ENCODE results near the gene C11orf98. TPM values are rescaled to one million over a fixed set of nuclear protein-coding genes. Genes with fewer than 3 reads are reported as not detected.
A peak's percentile ranks its signal among the peaks of the same experiment; 100 is the strongest.
"Not testable (repeated sequence)": the region's sequence is repeated elsewhere in the genome, so short reads cannot be mapped to it uniquely, and the experiment has no call there.

Gene C11orf98
- total RNA-seq, 1 donor from 2014 or later: 31.1 TPM

DNA sequence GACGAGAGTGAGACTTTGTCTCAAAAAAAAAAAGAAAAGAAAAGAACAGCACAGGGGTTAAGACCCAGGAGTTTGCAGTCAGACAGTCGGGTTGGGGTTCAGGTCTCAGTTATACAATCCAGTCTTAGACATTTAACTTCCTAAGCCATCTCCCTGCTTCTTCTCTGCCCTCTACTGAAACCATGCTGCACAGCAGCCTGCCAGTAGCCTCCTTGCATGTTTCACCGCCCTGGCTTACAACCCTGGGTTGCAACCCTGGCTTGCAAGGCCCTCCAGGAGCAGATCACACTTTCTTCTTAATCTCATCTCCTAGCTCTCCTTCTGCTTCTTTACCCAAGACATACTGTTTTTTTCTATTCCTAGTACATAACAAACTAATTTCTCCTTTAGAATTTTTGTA lies 37.3 kb downstream of the C11orf98 start:
- Histone ChIP-seq H3K27ac (replicated peaks) (no peak overlapping the region), H3K4me3 (no peak overlapping the region), H3K36me3 (peaks cover 78% of the 10 kb centered on the region), H3K9me3 (replicated peaks) (no peaks in the 10 kb centered on the region), H3K4me1 (peaks cover under 1% of the 10 kb centered on the region), H3K27me3 (ENCODE audit: low read depth) (no peaks in the 10 kb centered on the region)
- DNase-seq: no peak
- TF ChIP-seq, protein P1, sequence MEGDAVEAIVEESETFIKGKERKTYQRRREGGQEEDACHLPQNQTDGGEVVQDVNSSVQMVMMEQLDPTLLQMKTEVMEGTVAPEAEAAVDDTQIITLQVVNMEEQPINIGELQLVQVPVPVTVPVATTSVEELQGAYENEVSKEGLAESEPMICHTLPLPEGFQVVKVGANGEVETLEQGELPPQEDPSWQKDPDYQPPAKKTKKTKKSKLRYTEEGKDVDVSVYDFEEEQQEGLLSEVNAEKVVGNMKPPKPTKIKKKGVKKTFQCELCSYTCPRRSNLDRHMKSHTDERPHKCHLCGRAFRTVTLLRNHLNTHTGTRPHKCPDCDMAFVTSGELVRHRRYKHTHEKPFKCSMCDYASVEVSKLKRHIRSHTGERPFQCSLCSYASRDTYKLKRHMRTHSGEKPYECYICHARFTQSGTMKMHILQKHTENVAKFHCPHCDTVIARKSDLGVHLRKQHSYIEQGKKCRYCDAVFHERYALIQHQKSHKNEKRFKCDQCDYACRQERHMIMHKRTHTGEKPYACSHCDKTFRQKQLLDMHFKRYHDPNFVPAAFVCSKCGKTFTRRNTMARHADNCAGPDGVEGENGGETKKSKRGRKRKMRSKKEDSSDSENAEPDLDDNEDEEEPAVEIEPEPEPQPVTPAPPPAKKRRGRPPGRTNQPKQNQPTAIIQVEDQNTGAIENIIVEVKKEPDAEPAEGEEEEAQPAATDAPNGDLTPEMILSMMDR (IDR thresholded peaks at IDR 0.05; ENCODE audit: borderline replicate concordance): no peak
- intact Hi-C loops (cut with micrococcal nuclease): no loop called here

DNA sequence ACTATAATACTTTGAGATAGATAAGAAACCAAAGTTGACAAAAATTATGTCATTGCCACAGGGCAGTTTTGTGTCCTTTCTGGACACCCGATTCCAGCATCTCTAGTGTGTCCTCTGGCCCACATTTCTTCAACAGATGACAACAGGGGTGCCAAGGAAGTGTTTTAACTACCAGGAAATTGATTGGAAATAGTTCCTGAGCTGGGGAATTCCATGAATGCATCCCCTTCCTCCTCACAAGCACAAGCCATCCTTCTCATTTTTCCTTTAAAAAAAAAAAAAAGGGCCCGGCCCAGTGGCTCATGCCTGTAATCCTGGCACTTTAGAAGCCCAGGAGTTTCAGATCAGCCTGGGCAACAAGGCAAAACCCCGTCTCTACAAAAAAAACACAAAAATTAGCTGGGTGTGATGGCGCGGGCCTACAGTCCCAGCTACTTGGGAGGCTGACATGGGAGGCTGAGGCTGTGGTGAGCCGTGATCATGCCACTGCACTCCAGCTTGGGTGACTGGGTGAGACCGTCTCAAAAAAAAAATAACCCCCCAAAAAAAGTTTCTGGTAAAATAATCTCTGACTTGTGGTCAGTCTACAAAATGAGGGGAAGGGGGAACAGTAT lies 42.4 kb downstream of the C11orf98 start:
- peaks cover 27% of the 10 kb centered on the region for H3K36me3 ChIP-seq
- no peaks in the 10 kb centered on the region for H3K27me3 ChIP-seq (ENCODE audit: low read depth)
- no peaks in the 10 kb centered on the region for H3K9me3 ChIP-seq (replicated peaks)
- TF ChIP-seq, protein P1 (IDR thresholded peaks at IDR 0.05; ENCODE audit: borderline replicate concordance): no peak
- H3K4me3 ChIP-seq: peak overlapping the region; percentile 83
- intact Hi-C loops (cut with micrococcal nuclease): no loop called here
- H3K4me1 ChIP-seq: peaks cover 29% of the 10 kb centered on the region
- DNase-seq: no peak
- peak overlapping the region; percentile 91 for H3K27ac ChIP-seq (replicated peaks)

- DNase-seq: peak; percentile 98
- Histone ChIP-seq H3K4me1 (peaks cover 29% of the 10 kb centered on the region), H3K27ac (replicated peaks) (peak within 1 kb of the TSS; percentile 91), H3K36me3 (peaks cover 28% of the 10 kb centered on the region), H3K4me3 (peak within 1 kb of the TSS; percentile 83), H3K9me3 (replicated peaks) (no peaks in the 10 kb centered on the region), H3K27me3 (ENCODE audit: low read depth) (no peaks in the 10 kb centered on the region)
- TF ChIP-seq, protein P1 (IDR thresholded peaks at IDR 0.05; ENCODE audit: borderline replicate concordance): peak; percentile 25
- intact Hi-C loops (cut with micrococcal nuclease): no loop called here
These were observed 43.2 kb downstream of the C11orf98 start, which contains the start of gene B3GAT3 for GRCh38 chr11:62621567-62622470. TSS of gene B3GAT3 (minus strand) at chr11:62621986. CDS start at chr11:62621947, 39 bp downstream.

GRCh38 chr11:62621027-62621566 lies 43.9 kb downstream of the C11orf98 start:
- no peaks in the 10 kb centered on the region for H3K9me3 ChIP-seq (replicated peaks)
- peak overlapping the region; percentile 91 for H3K27ac ChIP-seq (replicated peaks)
- TF ChIP-seq, protein P1 (IDR thresholded peaks at IDR 0.05; ENCODE audit: borderline replicate concordance): no peak
- no peaks in the 10 kb centered on the region for H3K27me3 ChIP-seq (ENCODE audit: low read depth)
- intact Hi-C loops (cut with micrococcal nuclease): no loop called here
- H3K36me3 ChIP-seq: peaks cover 28% of the 10 kb centered on the region
- peaks cover 29% of the 10 kb centered on the region for H3K4me1 ChIP-seq
- H3K4me3 ChIP-seq: peak overlapping the region; percentile 83
- no peak for DNase-seq

DNA sequence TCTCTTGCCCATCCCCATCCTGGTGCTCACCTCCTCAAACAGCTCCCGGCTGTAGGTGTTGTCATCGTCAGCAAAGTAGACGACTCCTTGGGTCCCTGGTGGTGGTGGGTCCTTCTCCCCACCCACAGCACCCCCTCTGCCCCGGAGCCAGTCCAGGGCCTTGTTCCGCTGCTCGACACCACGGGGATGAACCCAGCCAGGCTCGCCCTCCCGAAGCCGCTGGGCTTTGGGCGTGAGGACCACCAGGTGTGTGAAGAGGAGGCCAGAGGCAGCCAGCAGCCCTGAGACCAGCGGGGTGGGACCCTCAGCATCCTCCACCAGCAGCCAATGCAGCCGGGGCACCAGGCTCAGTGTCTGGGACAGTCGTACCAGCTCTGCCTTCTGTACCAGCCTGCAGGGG lies 48.1 kb downstream of the C11orf98 start:
- H3K27me3 ChIP-seq (ENCODE audit: low read depth); H3K9me3 ChIP-seq (replicated peaks); H3K4me3 ChIP-seq; intact Hi-C loops (cut with micrococcal nuclease); DNase-seq; H3K27ac ChIP-seq (replicated peaks): not testable (repeated sequence)
- Histone ChIP-seq H3K36me3 (peaks cover 25% of the 10 kb centered on the region), H3K4me1 (peaks cover 37% of the 10 kb centered on the region)

All from left ventricle myocardium inferior (tissue), 1 donor.